ENCODE measurements around the gene EXT2. TPM values are rescaled to one million over a fixed set of nuclear protein-coding genes. Genes with fewer than 3 reads are reported as not detected.

EXT2 gene
- total and polyA plus RNA-seq, 2 of the 13 experiments (the other 11 are each of a cell fraction or from before 2014, with no cell fraction given), result 61.5 to 68.7 TPM

- TF ChIP-seq ARID3A (IDR thresholded peaks at IDR 0.05; ENCODE audit: low read depth, low read length) (no peak), TAF1 (CRISPR knock-in tag; IDR thresholded peaks at IDR 0.05) (no peak), RAD21 (CRISPR knock-in tag; IDR thresholded peaks at IDR 0.05) (peak; percentile 34; the same call in 1 of the 2 replicates), AGO1 (IDR thresholded peaks at IDR 0.05; ENCODE audit: low read depth, low read length, poor library complexity, severe bottlenecking) (peak; percentile 43), HNRNPLL (IDR thresholded peaks at IDR 0.05; ENCODE audit: low read depth, low read length, poor library complexity, severe bottlenecking) (peak; percentile 45), ZNF17 (CRISPR knock-in tag; IDR thresholded peaks at IDR 0.05) (no peak), HNRNPL (IDR thresholded peaks at IDR 0.05; ENCODE audit: low read depth, low read length) (peak; percentile 74; the same call in 1 of the 2 replicates), ZKSCAN1 (IDR thresholded peaks at IDR 0.05; ENCODE audit: low read length) (no peak), RFX5 (IDR thresholded peaks at IDR 0.05; ENCODE audit: low read depth, low read length) (no peak), DNMT1 (CRISPR knock-in tag; IDR thresholded peaks at IDR 0.05) (0 out of 2 replicates have a peak, but pooled peaks have one; percentile 74), ZNF101 (CRISPR knock-in tag; IDR thresholded peaks at IDR 0.05; ENCODE audit: borderline replicate concordance, low read depth) (no peak), CBX1 (IDR thresholded peaks at IDR 0.05; ENCODE audit: low read depth) (no peak), HMGXB4 (CRISPR knock-in tag; IDR thresholded peaks at IDR 0.05; ENCODE audit: borderline replicate concordance in 1 of 2, low read depth in 1 of 2) (peak; percentile 67 to 91; a peak in 3 of 4 replicates), ZNF468 (CRISPR knock-in tag; IDR thresholded peaks at IDR 0.05) (no peak), ZNF160 (CRISPR knock-in tag; IDR thresholded peaks at IDR 0.05) (no peak), NRL (CRISPR knock-in tag; IDR thresholded peaks at IDR 0.05; ENCODE audit: borderline replicate concordance) (no peak), PRDM10 (CRISPR knock-in tag; IDR thresholded peaks at IDR 0.05; ENCODE audit: low read depth) (no peak), U2AF2 (IDR thresholded peaks at IDR 0.05; ENCODE audit: low read depth, low read length) (no peak)
Measured at GRCh38 chr11:44065841-44066731, 29.4 kb upstream of the EXT2 start, which contains the start of gene ACCS (continued).
